Esophagus squamous epithelium (tissue), 4 donors: Measurements from ENCODE around the gene FYN.

Experiments used
- POLR2A ChIP-seq, 4 donors: fragments of 450-650 bp; IDR thresholded peaks; one replicate each; pipeline ENCODE4 v1.6.1; 2017; ENCODE audit warnings: antibody characterized with exemption in 4 of 4, mild to moderate bottlenecking in 4 of 4, moderate library complexity in 3 of 4
- TF ChIP-seq, protein P1 (sequence below), 6 experiments: fragments of 450-650 bp in 4 of 6; fragments of 200-600 bp in 2 of 6; sonication (generic) in 2 of 6; IDR thresholded peaks; one replicate each; pipeline ENCODE4 v1.5.1; 2016 to 2019; ENCODE audit warnings: antibody characterized with exemption in 6 of 6, mild to moderate bottlenecking in 4 of 6, moderate library complexity in 4 of 6

DNA sequence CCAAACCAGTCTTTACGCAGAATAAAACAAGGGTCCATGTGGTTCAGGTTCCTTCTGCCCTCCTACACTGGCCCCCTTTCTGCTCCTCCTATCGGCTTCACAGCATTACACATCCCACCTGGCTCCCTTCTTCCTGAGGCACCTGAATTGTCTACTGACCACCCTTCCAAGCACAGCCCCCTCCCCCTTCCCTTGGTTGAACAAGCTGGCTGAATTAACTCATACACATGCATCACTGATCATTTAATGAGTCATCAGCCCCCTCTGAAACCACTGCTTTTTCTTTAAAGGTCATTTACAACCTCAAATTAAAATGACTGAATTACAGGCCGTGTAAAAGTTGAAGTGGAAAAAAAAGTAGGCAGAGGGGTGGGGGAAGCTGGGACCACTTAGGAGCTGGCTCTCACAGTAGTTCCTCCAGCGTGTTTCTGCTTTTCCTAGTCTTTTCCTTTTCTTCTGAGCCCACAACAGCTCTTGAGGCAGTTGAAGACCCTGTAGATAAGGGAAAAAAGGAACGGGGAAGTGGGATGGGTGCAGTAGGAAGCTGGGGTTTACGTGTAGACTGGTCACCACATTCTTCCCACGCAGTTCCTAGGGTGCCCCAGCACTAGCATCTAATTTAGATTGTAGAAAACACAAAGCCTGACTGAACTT, 67.6 kb downstream of the FYN start:
- TF ChIP-seq, protein P1, sequence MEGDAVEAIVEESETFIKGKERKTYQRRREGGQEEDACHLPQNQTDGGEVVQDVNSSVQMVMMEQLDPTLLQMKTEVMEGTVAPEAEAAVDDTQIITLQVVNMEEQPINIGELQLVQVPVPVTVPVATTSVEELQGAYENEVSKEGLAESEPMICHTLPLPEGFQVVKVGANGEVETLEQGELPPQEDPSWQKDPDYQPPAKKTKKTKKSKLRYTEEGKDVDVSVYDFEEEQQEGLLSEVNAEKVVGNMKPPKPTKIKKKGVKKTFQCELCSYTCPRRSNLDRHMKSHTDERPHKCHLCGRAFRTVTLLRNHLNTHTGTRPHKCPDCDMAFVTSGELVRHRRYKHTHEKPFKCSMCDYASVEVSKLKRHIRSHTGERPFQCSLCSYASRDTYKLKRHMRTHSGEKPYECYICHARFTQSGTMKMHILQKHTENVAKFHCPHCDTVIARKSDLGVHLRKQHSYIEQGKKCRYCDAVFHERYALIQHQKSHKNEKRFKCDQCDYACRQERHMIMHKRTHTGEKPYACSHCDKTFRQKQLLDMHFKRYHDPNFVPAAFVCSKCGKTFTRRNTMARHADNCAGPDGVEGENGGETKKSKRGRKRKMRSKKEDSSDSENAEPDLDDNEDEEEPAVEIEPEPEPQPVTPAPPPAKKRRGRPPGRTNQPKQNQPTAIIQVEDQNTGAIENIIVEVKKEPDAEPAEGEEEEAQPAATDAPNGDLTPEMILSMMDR (IDR thresholded peaks at IDR 0.05): no peak
- no peak for TF ChIP-seq POLR2A (IDR thresholded peaks at IDR 0.05)
